Testis (tissue), 3 donors: ENCODE measurements around the gene GNG2. TPM values are rescaled to one million over a fixed set of nuclear protein-coding genes. Genes with fewer than 3 reads are reported as not detected.

ENCODE experiments used
- DNase-seq: peaks from one replicate; pipeline ENCODE4 v3.0.0-alpha.2; 2019
- H3K27ac ChIP-seq, 2 donors: fragments of 200-600 bp; sonication (generic); one replicate each; pipeline ENCODE4 v1.5.1; 2019
- H3K27me3 ChIP-seq: fragments of 200-600 bp; sonication (generic); one replicate; pipeline ENCODE4 v1.5.1; 2019
- H3K36me3 ChIP-seq: fragments of 200-600 bp; sonication (generic); one replicate; pipeline ENCODE4 v1.5.1; 2017; ENCODE audit warnings: low read depth; ENCODE audit errors: missing control alignments
- H3K4me1 ChIP-seq: fragments of 200-600 bp; sonication (generic); one replicate; pipeline ENCODE4 v1.5.1; 2019
- H3K4me3 ChIP-seq, 2 donors: fragments of 200-600 bp; sonication (generic); one replicate each; pipeline ENCODE4 v1.5.1; 2017 to 2019
- H3K9me3 ChIP-seq: fragments of 200-600 bp; sonication (generic); one replicate; pipeline ENCODE4 v1.5.1; 2017
- CTCF ChIP-seq, 3 experiments: fragments of 450-650 bp in 2 of 3; fragments of 200-600 bp in 1 of 3; sonication (generic) in 1 of 3; IDR thresholded peaks; one replicate each; pipeline ENCODE4 v1.5.1; 2016 to 2019; ENCODE audit warnings: antibody characterized with exemption in 3 of 3, mild to moderate bottlenecking in 2 of 3, moderate library complexity in 1 of 3
- POLR2A ChIP-seq: fragments of 450-650 bp; IDR thresholded peaks from one replicate; pipeline ENCODE4 v1.6.1; 2017; ENCODE audit warnings: antibody characterized with exemption, mild to moderate bottlenecking, moderate library complexity
- WGBS, 2 donors: methylation state at CpG; one replicate each; pipeline ENCODE4 v1.1.5; 2018; 5-methylcytosine and 5-hydroxymethylcytosine counted together
- intact Hi-C: fragments of 100-400 bp; cut with DNase I; formaldehyde crosslinking; loops from one replicate; pipeline ENCODE4 v1.15.1; 2023; ENCODE audit warnings: low total_unique reads
- polyA plus RNA-seq: library from polyadenylated mRNA; stranded (reverse); fragments of 350-450 nt; fragmentation: Illumina TruSeq; extraction: RNeasy Lipid Tissue Mini Kit (QIAGEN cat#74804); gene quantifications from one replicate; pipeline ENCODE4 v1.2.3, GENCODE V29; 2014; ENCODE audit warnings: low read depth, low replicate concordance; ENCODE audit not compliant: insufficient read depth
- total RNA-seq, 2 donors: library from RNA; depleted of rRNA; stranded (reverse); fragments of >200 nt; gene quantifications; one replicate each; pipeline ENCODE4 v1.2.3, GENCODE V29; 2016

The GNG2 gene
- total and polyA plus RNA-seq, 3 donors from 2014 or later = 248 to 312 (median 250) TPM

GRCh38 chr14:52018970-52019369 is 158.6 kb downstream of the GNG2 start:
- H3K9me3 ChIP-seq = no peaks in the 10 kb centered on the region
- no peaks in the 10 kb centered on the region for H3K27me3 ChIP-seq
- no peak overlapping the region for H3K27ac ChIP-seq
- no peak overlapping the region for H3K4me3 ChIP-seq
- intact Hi-C loops = no loop called here
- TF ChIP-seq CTCF (IDR thresholded peaks at IDR 0.05) (no peak), POLR2A (no peak)
- 83 to 88% methylated on average over 8 of the region's 8 CpGs for WGBS, 2 donors
- DNase-seq = no peak
- H3K4me1 ChIP-seq = peaks cover 10% of the 10 kb centered on the region
- H3K36me3 ChIP-seq = no peaks in the 10 kb centered on the region

Other genes with a start within 250 kb of the GNG2 start
- gene FRMD6, start 208.7 kb upstream of the GNG2 start, total RNA-seq = 10 to 100 TPM; 59.2 to 71.3 TPM
- 67.0 TPM for gene FRMD6, start 208.7 kb upstream of the GNG2 start, polyA plus RNA-seq
- 100 to 1,000 TPM; 157 to 170 TPM for gene RTRAF, start 128.9 kb downstream of the GNG2 start, total RNA-seq
- 439 TPM for gene RTRAF, start 128.9 kb downstream of the GNG2 start, polyA plus RNA-seq
- 1 to 10 TPM; 5.3 to 8.1 TPM for gene NID2, start 208.4 kb downstream of the GNG2 start, total RNA-seq
- gene NID2, start 208.4 kb downstream of the GNG2 start, polyA plus RNA-seq = 10.6 TPM